CD4-positive, CD25-positive, alpha-beta regulatory T cell (primary cell): Measurements from ENCODE around the gene FERMT1. TPM values are rescaled to one million over a fixed set of nuclear protein-coding genes. Genes with fewer than 3 reads are reported as not detected.

Experiments
- ATAC-seq, 2 donors: fragments of 150-1000 bp; cut with Tn5 transposase; one replicate each; pipeline ENCODE4 v1.10.0; 2021; ENCODE audit warnings: low read depth in 2 of 2, moderate number of reproducible peaks in 2 of 2, moderate library complexity in 1 of 2
- DNase-seq, 3 donors: peaks; one replicate each; pipeline versions ENCODE4 v3.0.0 to v3.0.0-alpha.2; 2012 to 2022; ENCODE audit warnings: mixed read lengths in 1 of 3
- H3K27ac ChIP-seq: one replicate; pipeline ENCODE4 v1.7.0; 2013; ENCODE audit warnings: mild to moderate bottlenecking, low read length; ENCODE audit not compliant: insufficient read depth, poor library complexity, severe bottlenecking
- H3K27me3 ChIP-seq: one replicate; pipeline ENCODE4 v1.7.0; 2013; ENCODE audit warnings: low read length; ENCODE audit not compliant: control insufficient read depth, insufficient read depth
- H3K36me3 ChIP-seq: one replicate; pipeline ENCODE4 v1.7.0; 2013; ENCODE audit warnings: mild to moderate bottlenecking, low read length, moderate library complexity; ENCODE audit not compliant: control insufficient read depth, insufficient read depth
- H3K4me1 ChIP-seq: 2 replicates; pipeline ENCODE4 v1.7.0; 2013; ENCODE audit warnings: mild to moderate bottlenecking, low read length; ENCODE audit not compliant: insufficient read depth, control insufficient read depth, poor library complexity, severe bottlenecking
- H3K4me3 ChIP-seq: one replicate; pipeline ENCODE4 v1.7.0; 2013; ENCODE audit warnings: low read depth, mild to moderate bottlenecking, low read length, moderate library complexity
- H3K9me3 ChIP-seq, 2 experiments: 1 replicate in 1 of 2; 2 replicates in 1 of 2; pipeline ENCODE4 v1.7.0; 2013; ENCODE audit warnings: low read length in 2 of 2, mild to moderate bottlenecking in 1 of 2, moderate library complexity in 1 of 2; ENCODE audit not compliant: control insufficient read depth in 2 of 2
- H3K27ac Mint-ChIP-seq, 3 donors: one replicate each; pipeline ENCODE4 v1.8.0; 2020 to 2022; ENCODE audit warnings: mild to moderate bottlenecking in 3 of 3, mixed read lengths in 3 of 3, moderate library complexity in 2 of 3
- H3K27me3 Mint-ChIP-seq: one replicate; pipeline ENCODE4 v1.8.0; 2022; ENCODE audit warnings: mild to moderate bottlenecking, mixed read lengths
- H3K36me3 Mint-ChIP-seq: one replicate; pipeline ENCODE4 v1.8.0; 2020; ENCODE audit warnings: mixed read lengths
- H3K4me1 Mint-ChIP-seq, 4 donors: one replicate each; pipeline ENCODE4 v1.8.0; 2020 to 2022; ENCODE audit warnings: mixed read lengths in 4 of 4, mild to moderate bottlenecking in 1 of 4
- H3K4me3 Mint-ChIP-seq, 4 donors: one replicate each; pipeline ENCODE4 v1.8.0; 2020 to 2022; ENCODE audit warnings: mild to moderate bottlenecking in 4 of 4, mixed read lengths in 4 of 4, moderate library complexity in 3 of 4
- H3K9me3 Mint-ChIP-seq, 7 donors: one replicate each; pipeline ENCODE4 v1.8.0; 2020 to 2022; ENCODE audit warnings: mixed read lengths in 7 of 7, mild to moderate bottlenecking in 3 of 7, moderate library complexity in 2 of 7
- polyA plus RNA-seq, 4 donors: library from polyadenylated mRNA; unstranded; fragments of 300-500 nt; fragmentation: Illumina TruSeq; gene quantifications; one replicate each; pipeline ENCODE4 v1.2.3, GENCODE V29; 2021
- total RNA-seq: library from RNA; stranded (reverse); gene quantifications from one replicate; pipeline ENCODE4 v1.2.3, GENCODE V29; 2022

FERMT1 gene
- total and polyA plus RNA-seq, 5 donors from 2014 or later = not detected

DNA sequence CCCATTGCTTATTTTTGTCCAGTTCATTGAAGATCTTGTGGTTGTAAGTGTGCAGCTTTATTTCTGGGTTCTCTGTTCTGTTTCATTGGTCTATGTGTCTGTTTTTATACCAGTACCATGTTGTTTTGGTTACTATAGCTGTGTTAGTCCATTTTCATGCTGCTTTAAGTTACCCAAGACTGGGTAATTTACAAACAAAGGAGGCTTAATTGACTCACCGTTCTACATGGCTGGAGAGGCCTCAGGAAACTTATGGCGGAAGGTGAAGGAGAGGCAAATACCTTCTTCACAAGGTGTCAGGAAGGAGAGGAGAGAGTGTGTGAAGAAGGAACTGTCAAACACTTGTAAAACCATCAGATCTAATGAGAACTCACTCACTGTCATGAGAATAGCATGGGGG is 29.9 kb upstream of the FERMT1 start:
- H3K36me3 Mint-ChIP-seq = no peaks in the 10 kb centered on the region
- H3K27me3 Mint-ChIP-seq = peaks cover 8% of the 10 kb centered on the region
- no peaks in the 10 kb centered on the region for H3K4me1 Mint-ChIP-seq
- ATAC-seq (no peak), DNase-seq (no peak)
- peaks cover 5% of the 10 kb centered on the region for H3K27me3 ChIP-seq
- no peaks in the 10 kb centered on the region for H3K4me1 ChIP-seq
- peaks cover 2 to 19% (median 9%) of the 10 kb centered on the region in 7 donors for H3K9me3 Mint-ChIP-seq
- no peak overlapping the region for H3K27ac ChIP-seq
- H3K36me3 ChIP-seq = no peaks in the 10 kb centered on the region
- no peak overlapping the region for H3K4me3 Mint-ChIP-seq
- H3K9me3 ChIP-seq = peaks cover 4 to 9% of the 10 kb centered on the region in 2 experiments
- H3K4me3 ChIP-seq = no peak overlapping the region
- H3K27ac Mint-ChIP-seq = no peak overlapping the region

GRCh38 chr20:6148073-6148472 is 25.2 kb upstream of the FERMT1 start:
- H3K4me3 ChIP-seq = no peak overlapping the region
- ATAC-seq (no peak), DNase-seq (no peak)
- Mint-ChIP-seq H3K36me3 (no peaks in the 10 kb centered on the region), H3K9me3 (peaks cover 0 to 10% (median 3%) of the 10 kb centered on the region in 7 donors), H3K27ac (no peak overlapping the region), H3K4me1 (no peaks in the 10 kb centered on the region), H3K27me3 (no peaks in the 10 kb centered on the region), H3K4me3 (no peak overlapping the region)
- no peaks in the 10 kb centered on the region for H3K4me1 ChIP-seq
- no peaks in the 10 kb centered on the region for H3K9me3 ChIP-seq
- no peak overlapping the region for H3K27ac ChIP-seq
- peaks cover 5% of the 10 kb centered on the region for H3K27me3 ChIP-seq
- no peaks in the 10 kb centered on the region for H3K36me3 ChIP-seq

- Mint-ChIP-seq H3K4me1 (peaks cover 0 to 2% (median 0%) of the 10 kb centered on the region in 4 donors), H3K4me3 (no peak overlapping the region), H3K27me3 (peaks cover 4% of the 10 kb centered on the region), H3K36me3 (no peaks in the 10 kb centered on the region), H3K9me3 (peaks cover 0 to 5% (median 0%) of the 10 kb centered on the region in 7 donors), H3K27ac (peak overlapping the region in 1 of 3 donors; percentile 63)
- Histone ChIP-seq H3K4me3 (no peak overlapping the region), H3K27me3 (no peaks in the 10 kb centered on the region), H3K36me3 (no peaks in the 10 kb centered on the region), H3K27ac (no peak overlapping the region), H3K4me1 (no peaks in the 10 kb centered on the region), H3K9me3 (no peaks in the 10 kb centered on the region)
- DNase-seq = peak; percentile 24 to 64 (median 25)
- ATAC-seq = no peak
These were observed 19.6 kb upstream of the FERMT1 start for GRCh38 chr20:6142348-6142993.

- DNase-seq (no peak), ATAC-seq (no peak)
- H3K4me3 ChIP-seq = no peak overlapping the region
- Mint-ChIP-seq H3K36me3 (no peaks in the 10 kb centered on the region), H3K27ac (no peak overlapping the region), H3K4me3 (no peak overlapping the region), H3K27me3 (peaks cover 4% of the 10 kb centered on the region), H3K4me1 (peaks cover 0 to 2% (median 0%) of the 10 kb centered on the region in 4 donors), H3K9me3 (peaks cover 0 to 5% (median 0%) of the 10 kb centered on the region in 7 donors)
- no peaks in the 10 kb centered on the region for H3K27me3 ChIP-seq
- H3K4me1 ChIP-seq = no peaks in the 10 kb centered on the region
- no peak overlapping the region for H3K27ac ChIP-seq
- no peaks in the 10 kb centered on the region for H3K9me3 ChIP-seq
- no peaks in the 10 kb centered on the region for H3K36me3 ChIP-seq
These were observed 18.1 kb upstream of the FERMT1 start for GRCh38 chr20:6140947-6141346.

GRCh38 chr20:6135347-6135746 is 12.5 kb upstream of the FERMT1 start:
- Mint-ChIP-seq H3K4me1 (no peaks in the 10 kb centered on the region), H3K36me3 (no peaks in the 10 kb centered on the region), H3K9me3 (peaks cover 0 to 3% (median 0%) of the 10 kb centered on the region in 7 donors), H3K27me3 (peaks cover 8% of the 10 kb centered on the region), H3K4me3 (no peak overlapping the region), H3K27ac (peak overlapping the region in 1 of 3 donors; percentile 34)
- Histone ChIP-seq H3K36me3 (no peaks in the 10 kb centered on the region), H3K27me3 (no peaks in the 10 kb centered on the region), H3K4me3 (no peak overlapping the region), H3K27ac (no peak overlapping the region), H3K4me1 (no peaks in the 10 kb centered on the region), H3K9me3 (no peaks in the 10 kb centered on the region)
- no peak for DNase-seq
- ATAC-seq = no peak

GRCh38 chr20:6134592-6134991 is 11.8 kb upstream of the FERMT1 start:
- Histone ChIP-seq H3K4me3 (no peak overlapping the region), H3K36me3 (no peaks in the 10 kb centered on the region), H3K4me1 (no peaks in the 10 kb centered on the region), H3K9me3 (no peaks in the 10 kb centered on the region), H3K27ac (no peak overlapping the region), H3K27me3 (no peaks in the 10 kb centered on the region)
- ATAC-seq (no peak), DNase-seq (no peak)
- Mint-ChIP-seq H3K4me1 (no peaks in the 10 kb centered on the region), H3K36me3 (no peaks in the 10 kb centered on the region), H3K9me3 (peaks cover 0 to 3% (median 0%) of the 10 kb centered on the region in 7 donors), H3K4me3 (no peak overlapping the region), H3K27ac (no peak overlapping the region), H3K27me3 (peaks cover 8% of the 10 kb centered on the region)

- DNase-seq = no peak
- Mint-ChIP-seq H3K27ac (no peak overlapping the region), H3K27me3 (peaks cover 19% of the 10 kb centered on the region)
These were observed 7.2 kb upstream of the FERMT1 start for GRCh38 chr20:6130045-6130444.

GRCh38 chr20:6127825-6128224 is 5.0 kb upstream of the FERMT1 start:
- peaks cover 27% of the 10 kb centered on the region for H3K27me3 Mint-ChIP-seq
- H3K27ac ChIP-seq = no peak overlapping the region
- no peak overlapping the region for H3K27ac Mint-ChIP-seq
- H3K4me1 ChIP-seq = peaks cover 3% of the 10 kb centered on the region
- H3K9me3 ChIP-seq = no peaks in the 10 kb centered on the region
- DNase-seq (no peak), ATAC-seq (no peak)
- no peak overlapping the region for H3K4me3 Mint-ChIP-seq
- no peak overlapping the region for H3K4me3 ChIP-seq
- H3K9me3 Mint-ChIP-seq = peaks cover 0 to 9% (median 0%) of the 10 kb centered on the region in 7 donors
- no peaks in the 10 kb centered on the region for H3K36me3 Mint-ChIP-seq
- peaks cover 0 to 6% (median 0%) of the 10 kb centered on the region in 4 donors for H3K4me1 Mint-ChIP-seq
- H3K36me3 ChIP-seq = no peaks in the 10 kb centered on the region
- H3K27me3 ChIP-seq = peaks cover 2% of the 10 kb centered on the region

More at GRCh38 chr20:6130045-6130444, 7.2 kb upstream of the FERMT1 start:
- H3K9me3 ChIP-seq = no peaks in the 10 kb centered on the region
- no peaks in the 10 kb centered on the region for H3K4me1 ChIP-seq
- H3K27me3 ChIP-seq = no peaks in the 10 kb centered on the region
- H3K4me3 Mint-ChIP-seq = no peak overlapping the region
- H3K36me3 ChIP-seq = no peaks in the 10 kb centered on the region
- H3K9me3 Mint-ChIP-seq = peaks cover 0 to 9% (median 0%) of the 10 kb centered on the region in 7 donors
- H3K27ac ChIP-seq = no peak overlapping the region
- H3K4me1 Mint-ChIP-seq = no peaks in the 10 kb centered on the region
- no peak for ATAC-seq
- no peaks in the 10 kb centered on the region for H3K36me3 Mint-ChIP-seq
- no peak overlapping the region for H3K4me3 ChIP-seq
